ENCODE measurements around the gene NSMCE1. TPM values are rescaled to one million over a fixed set of nuclear protein-coding genes. Genes with fewer than 3 reads are reported as not detected.

The NSMCE1 gene
- total RNA-seq, 1 experiment from 2014 or later, result 62.7 TPM

- no peak for DNase-seq (ENCODE audit: low read depth)
Measured at GRCh38 chr16:27198451-27199234, 69.9 kb downstream of the NSMCE1 start.

- DNase-seq (ENCODE audit: low read depth), result no peak
Measured at GRCh38 chr16:27197004-27197403, 71.6 kb downstream of the NSMCE1 start.

GRCh38 chr16:27195941-27196595 is 72.5 kb downstream of the NSMCE1 start:
- DNase-seq (ENCODE audit: low read depth), result no peak

GRCh38 chr16:27195076-27195741 is 73.4 kb downstream of the NSMCE1 start:
- no peak for DNase-seq (ENCODE audit: low read depth)

- DNase-seq (ENCODE audit: low read depth), result no peak
Measured at GRCh38 chr16:27193300-27193990, 75.1 kb downstream of the NSMCE1 start.

GRCh38 chr16:27191352-27191924 is 77.1 kb downstream of the NSMCE1 start:
- DNase-seq (ENCODE audit: low read depth), result no peak

- no peak for DNase-seq (ENCODE audit: low read depth)
Measured at GRCh38 chr16:27190316-27190871, 78.2 kb downstream of the NSMCE1 start.

GRCh38 chr16:27189335-27189972 is 79.1 kb downstream of the NSMCE1 start:
- no peak for DNase-seq (ENCODE audit: low read depth)

GRCh38 chr16:27188633-27189032 is 79.9 kb downstream of the NSMCE1 start:
- no peak for DNase-seq (ENCODE audit: low read depth)

- no peak for DNase-seq (ENCODE audit: low read depth)
Measured at GRCh38 chr16:27185776-27186130, 82.8 kb downstream of the NSMCE1 start.

- no peak for DNase-seq (ENCODE audit: low read depth)
Measured at GRCh38 chr16:27182906-27183405, 85.6 kb downstream of the NSMCE1 start.

GRCh38 chr16:27181019-27181790 is 87.4 kb downstream of the NSMCE1 start:
- no peak for DNase-seq (ENCODE audit: low read depth)

- peak; percentile 57 for DNase-seq (ENCODE audit: low read depth)
Measured at GRCh38 chr16:27179500-27180072, 89.0 kb downstream of the NSMCE1 start.

GRCh38 chr16:27177031-27177774 is 91.4 kb downstream of the NSMCE1 start:
- peak; percentile 55 for DNase-seq (ENCODE audit: low read depth)

GRCh38 chr16:27175888-27176287 is 92.7 kb downstream of the NSMCE1 start:
- DNase-seq (ENCODE audit: low read depth), result no peak
